HAP-1 (cell line): Measurements from ENCODE around the gene SCN9A.
"Not testable (repeated sequence)": the region's sequence is repeated elsewhere in the genome, so short reads cannot be mapped to it uniquely, and the experiment has no call there.

ENCODE experiments used
- DNase-seq, 2 experiments: peaks; one replicate each; pipeline ENCODE4 v3.0.0-alpha.2; 2016 to 2020; ENCODE audit warnings: low spot score in 2 of 2
- H3K27me3 ChIP-seq: fragments of 250-450 bp; sonication (Bioruptor Pico); 2 replicates; pipeline ENCODE4 v1.5.1; 2020; ENCODE audit warnings: low read depth, mild to moderate bottlenecking, moderate library complexity
- H3K36me3 ChIP-seq: fragments of 250-450 bp; sonication (Bioruptor Pico); replicated peaks from 2 replicates; pipeline ENCODE4 v1.5.1; 2020; ENCODE audit warnings: mild to moderate bottlenecking
- H3K4me1 ChIP-seq: fragments of 250-450 bp; sonication (Bioruptor Pico); 2 replicates; pipeline ENCODE4 v1.5.1; 2020; ENCODE audit warnings: mild to moderate bottlenecking
- H3K4me3 ChIP-seq: fragments of 250-450 bp; sonication (Bioruptor Pico); 2 replicates; pipeline ENCODE4 v1.5.1; 2020; ENCODE audit warnings: mild to moderate bottlenecking, moderate library complexity
- H3K9me3 ChIP-seq: fragments of 250-450 bp; sonication (Bioruptor Pico); 2 replicates; pipeline ENCODE4 v1.5.1; 2020; ENCODE audit warnings: mild to moderate bottlenecking, moderate library complexity
- in situ Hi-C: fragments of 300-500 bp; cut with MboI; formaldehyde crosslinking; loops from 3 replicates; pipeline ENCODE4 v1.14.3; 2020; ENCODE audit warnings: low sequenced_read_pairs, inconsistent platforms, mixed read lengths

Gene SCN9A

DNA sequence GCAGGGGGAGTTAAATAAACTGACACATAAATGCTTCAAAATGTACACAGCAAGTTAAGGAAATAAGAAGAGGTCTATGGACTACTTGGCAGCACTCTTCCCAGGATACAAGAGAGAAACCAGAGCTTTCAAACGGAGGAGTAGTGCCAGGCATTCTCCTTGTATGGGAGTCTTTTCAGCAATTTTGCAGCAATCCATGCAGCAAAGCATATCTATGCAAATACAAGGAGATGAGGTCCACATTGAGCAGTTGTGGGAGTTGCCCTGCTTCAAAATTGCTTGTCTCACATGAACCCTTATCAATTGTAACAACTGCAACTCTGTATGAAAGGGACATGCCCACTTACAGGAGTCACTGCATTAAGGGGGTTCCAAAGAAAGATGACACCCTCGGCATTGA, 37.8 kb downstream of the SCN9A start:
- in situ Hi-C loops: no loop called here

DNA sequence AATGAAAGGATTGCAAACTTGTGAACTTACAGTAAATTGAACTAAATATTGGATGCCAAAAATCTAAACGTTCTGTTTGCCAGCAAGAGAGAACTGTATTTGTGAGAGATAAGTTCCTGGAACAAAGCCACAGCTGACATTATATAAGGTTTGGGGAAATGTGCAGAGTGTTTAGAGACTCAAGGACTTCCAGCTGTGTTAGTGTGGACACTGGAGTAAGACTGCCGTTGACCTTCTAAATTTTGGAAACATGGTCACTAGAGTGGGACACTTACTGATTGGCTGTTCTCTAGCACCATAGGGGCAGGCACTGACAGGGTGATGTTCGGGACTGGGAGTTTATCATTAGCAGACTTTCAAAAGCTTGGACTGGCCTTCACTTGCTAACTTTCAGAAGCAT, 40.5 kb downstream of the SCN9A start:
- H3K27me3 ChIP-seq: no peaks in the 10 kb centered on the region
- no peak for DNase-seq
- H3K36me3 ChIP-seq: no peaks in the 10 kb centered on the region
- peaks cover 10% of the 10 kb centered on the region for H3K4me1 ChIP-seq
- H3K4me3 ChIP-seq: no peak overlapping the region
- no peaks in the 10 kb centered on the region for H3K9me3 ChIP-seq
- in situ Hi-C loops: no loop called here

More for the DNA sequence above, 37.8 kb downstream of the SCN9A start:
- H3K4me1 ChIP-seq: peaks cover 10% of the 10 kb centered on the region
- DNase-seq: no peak
- no peaks in the 10 kb centered on the region for H3K27me3 ChIP-seq
- H3K9me3 ChIP-seq: no peaks in the 10 kb centered on the region
- H3K4me3 ChIP-seq: no peak overlapping the region
- H3K36me3 ChIP-seq: no peaks in the 10 kb centered on the region

DNA sequence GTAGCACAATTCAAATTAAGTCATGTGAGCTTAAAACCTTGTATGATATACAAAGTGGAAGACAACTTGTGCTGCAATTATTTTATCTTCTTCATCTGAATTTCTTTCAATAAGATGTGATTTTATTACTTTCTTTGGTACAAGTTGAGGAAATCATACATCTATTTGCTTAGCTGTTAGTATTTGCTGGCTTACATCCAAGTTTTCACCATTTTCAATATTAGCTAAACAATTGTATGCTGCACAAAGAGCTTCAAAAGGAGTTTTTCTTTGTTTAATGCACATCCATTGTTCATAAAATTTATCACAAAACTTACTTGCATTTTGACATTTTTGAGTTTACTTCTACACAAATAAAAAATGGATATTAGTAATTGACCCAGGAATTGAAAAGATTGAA, 40.9 kb downstream of the SCN9A start:
- in situ Hi-C loops: no loop called here
- Histone ChIP-seq H3K27me3 (no peaks in the 10 kb centered on the region), H3K36me3 (no peaks in the 10 kb centered on the region), H3K9me3 (no peaks in the 10 kb centered on the region), H3K4me3 (no peak overlapping the region), H3K4me1 (peaks cover 10% of the 10 kb centered on the region)
- no peak for DNase-seq

DNA sequence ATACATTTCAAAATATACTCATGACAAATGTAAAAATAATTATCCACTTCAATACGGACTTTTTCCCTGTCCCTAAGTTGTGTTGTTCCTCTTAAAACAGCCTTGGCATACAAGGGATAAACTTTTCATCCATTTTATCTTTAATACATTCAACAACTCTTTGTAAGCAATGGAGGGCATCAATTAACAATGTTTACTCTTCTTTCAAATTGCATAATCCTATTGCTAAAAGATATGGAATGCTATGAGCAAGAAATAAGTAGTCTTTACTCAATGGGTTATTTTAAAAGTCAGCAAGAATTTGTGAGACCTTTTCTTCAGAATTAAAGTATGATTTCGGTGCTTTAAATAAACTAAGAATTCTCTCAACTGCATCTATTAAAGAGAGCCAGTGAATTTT, 41.9 kb downstream of the SCN9A start:
- peak in 1 of 2 experiments; percentile 5 for DNase-seq
- Histone ChIP-seq H3K9me3 (no peaks in the 10 kb centered on the region), H3K27me3 (no peaks in the 10 kb centered on the region), H3K4me1 (peaks cover 10% of the 10 kb centered on the region), H3K36me3 (no peaks in the 10 kb centered on the region), H3K4me3 (no peak overlapping the region)
- in situ Hi-C loops: no loop called here

DNA sequence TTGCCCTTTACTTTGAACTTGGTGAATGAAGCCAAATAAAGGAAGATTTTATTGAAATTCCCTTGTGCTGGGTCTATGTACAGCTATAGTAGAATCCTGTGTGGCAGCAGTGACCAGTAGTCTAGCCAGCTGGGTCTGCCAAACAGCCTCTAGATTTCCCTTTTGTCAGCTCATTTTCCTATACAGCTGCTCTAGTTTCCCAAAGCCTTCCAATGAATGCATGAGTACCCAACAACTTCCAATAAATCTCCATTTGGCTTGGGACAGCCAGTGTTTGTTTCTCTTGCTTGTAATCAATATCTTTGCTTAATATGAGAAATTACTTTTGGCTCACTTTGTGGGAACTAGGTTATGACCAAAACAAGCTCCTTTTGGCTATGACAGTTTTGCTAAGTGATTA, 43.6 kb downstream of the SCN9A start:
- Histone ChIP-seq H3K4me1 (peaks cover 10% of the 10 kb centered on the region), H3K9me3 (no peaks in the 10 kb centered on the region), H3K36me3 (no peaks in the 10 kb centered on the region), H3K27me3 (no peaks in the 10 kb centered on the region), H3K4me3 (no peak overlapping the region)
- no peak for DNase-seq
- in situ Hi-C loops: no loop called here

DNA sequence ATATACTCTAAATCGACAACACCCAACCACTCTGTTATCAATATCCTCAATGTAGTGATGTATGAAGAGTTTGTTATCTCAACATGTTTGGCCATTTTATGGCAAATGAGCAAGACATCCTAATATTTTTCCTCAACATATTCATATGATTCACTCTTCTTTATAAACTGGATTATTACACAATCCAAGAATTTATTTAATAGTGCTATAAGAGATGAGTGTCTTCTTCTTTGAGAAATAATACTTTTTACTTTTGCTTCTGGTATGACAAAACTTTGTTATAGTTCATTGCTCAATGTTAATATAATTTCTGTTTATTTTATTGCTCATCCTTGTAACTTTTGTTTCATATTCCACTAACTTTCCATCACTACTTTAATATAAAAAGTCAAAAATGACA, 44.3 kb downstream of the SCN9A start:
- Histone ChIP-seq H3K4me1 (peaks cover 10% of the 10 kb centered on the region), H3K27me3 (no peaks in the 10 kb centered on the region), H3K36me3 (no peaks in the 10 kb centered on the region), H3K4me3 (no peak overlapping the region), H3K9me3 (no peaks in the 10 kb centered on the region)
- DNase-seq: no peak
- in situ Hi-C loops: no loop called here

DNA sequence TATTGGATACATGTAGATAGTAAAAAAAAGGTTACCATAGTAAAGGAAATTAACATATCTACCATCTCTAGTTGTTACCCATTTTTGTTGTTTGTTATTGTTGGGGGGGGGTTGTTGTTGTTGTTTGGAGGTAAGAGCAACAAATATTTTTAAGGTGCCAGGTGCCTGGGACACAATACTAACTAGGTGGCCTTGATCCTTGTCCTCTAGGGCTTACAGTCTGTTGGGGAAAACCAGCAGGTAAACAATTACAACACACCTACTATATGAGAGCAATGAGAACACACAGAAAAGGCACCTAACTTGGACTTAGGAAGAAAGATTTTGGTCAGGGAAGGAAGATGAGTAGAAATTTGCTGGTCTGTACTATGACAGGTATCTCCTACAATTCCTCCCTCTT, 46.3 kb downstream of the SCN9A start:
- no peak for DNase-seq
- in situ Hi-C loops: no loop called here

DNA sequence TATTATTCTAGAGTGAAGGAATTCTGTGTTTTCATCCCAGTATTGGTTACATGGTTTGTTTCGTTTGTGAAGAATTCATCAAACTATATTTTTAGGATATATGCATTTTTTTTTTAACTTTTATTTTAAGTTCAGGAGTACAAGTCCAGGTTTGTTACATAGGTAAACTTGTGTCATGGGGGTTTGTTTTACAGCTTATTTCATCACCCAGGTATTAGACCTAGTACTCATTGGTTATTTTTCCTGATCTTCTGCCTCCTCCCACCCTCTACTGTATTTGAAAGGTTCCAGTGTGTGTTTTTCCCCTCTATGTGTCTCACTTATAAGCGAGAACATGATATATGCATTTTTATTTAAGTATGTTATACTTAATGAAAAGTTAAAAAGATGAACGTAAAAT, 47.6 kb downstream of the SCN9A start:
- Histone ChIP-seq H3K4me3 (no peak overlapping the region), H3K36me3 (no peaks in the 10 kb centered on the region), H3K9me3 (no peaks in the 10 kb centered on the region), H3K27me3 (no peaks in the 10 kb centered on the region), H3K4me1 (no peaks in the 10 kb centered on the region)
- in situ Hi-C loops: no loop called here
- no peak for DNase-seq

More for the DNA sequence above, 46.3 kb downstream of the SCN9A start:
- H3K36me3 ChIP-seq: no peaks in the 10 kb centered on the region
- no peak overlapping the region for H3K4me3 ChIP-seq
- no peaks in the 10 kb centered on the region for H3K9me3 ChIP-seq
- H3K4me1 ChIP-seq: peaks cover 10% of the 10 kb centered on the region
- no peaks in the 10 kb centered on the region for H3K27me3 ChIP-seq

DNA sequence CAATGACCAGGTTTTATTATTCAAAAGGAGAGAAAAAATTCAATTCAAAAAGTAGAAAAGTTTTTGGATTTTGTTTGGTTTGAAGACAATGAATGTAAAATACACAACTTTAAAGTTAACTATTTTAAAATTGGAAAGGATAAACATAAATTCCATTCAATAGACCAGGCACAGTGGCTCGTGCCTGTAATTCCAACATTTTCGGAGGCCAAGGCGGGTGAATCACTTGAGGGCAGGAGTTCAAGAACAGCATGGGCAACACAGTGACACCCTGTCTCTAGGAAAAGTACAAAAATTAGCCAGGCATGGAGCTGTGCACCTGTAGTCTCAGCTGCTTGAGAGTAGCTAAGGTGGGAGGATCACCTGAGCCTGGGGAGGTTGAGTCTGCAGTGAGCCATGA, 54.7 kb downstream of the SCN9A start:
- H3K9me3 ChIP-seq: no peaks in the 10 kb centered on the region
- no peaks in the 10 kb centered on the region for H3K27me3 ChIP-seq
- in situ Hi-C loops: no loop called here
- no peak overlapping the region for H3K4me3 ChIP-seq
- H3K36me3 ChIP-seq: no peaks in the 10 kb centered on the region
- no peak for DNase-seq
- no peaks in the 10 kb centered on the region for H3K4me1 ChIP-seq

DNA sequence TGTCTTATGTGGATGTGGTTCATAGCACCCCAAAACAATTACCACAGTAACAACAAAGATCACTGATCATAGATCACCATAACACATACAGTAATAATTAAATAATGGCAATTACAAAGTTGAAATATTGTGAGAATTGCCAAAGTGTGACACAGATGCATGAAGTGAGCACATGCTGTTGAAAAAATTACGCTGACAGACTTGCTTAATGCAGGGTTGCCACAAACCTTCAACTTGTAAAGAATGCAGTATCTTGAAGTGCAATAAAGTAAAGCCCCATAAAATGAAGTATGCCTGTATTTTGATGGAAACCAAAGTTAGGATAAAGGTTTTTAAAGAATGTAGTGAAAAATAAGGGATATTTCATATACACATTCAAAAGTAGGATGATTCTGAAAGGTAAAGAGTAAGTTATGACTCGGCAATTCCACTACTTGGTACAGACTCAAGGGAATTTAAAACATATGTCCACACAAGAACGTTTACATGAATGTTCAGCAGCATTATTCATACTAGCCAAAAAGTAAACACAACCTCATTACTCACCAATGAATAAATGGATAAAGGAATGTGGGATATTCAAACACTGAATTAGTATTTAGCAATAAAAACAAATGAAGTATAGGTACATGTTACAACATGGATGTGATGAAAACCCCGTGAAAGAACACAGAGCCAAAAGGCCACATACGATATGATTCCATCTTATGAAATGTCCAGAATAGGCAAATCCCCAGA, 61.6 kb downstream of the SCN9A start:
- no peaks in the 10 kb centered on the region for H3K4me1 ChIP-seq
- in situ Hi-C loops: no loop called here
- no peaks in the 10 kb centered on the region for H3K9me3 ChIP-seq
- H3K4me3 ChIP-seq: no peak overlapping the region
- no peaks in the 10 kb centered on the region for H3K27me3 ChIP-seq
- DNase-seq: no peak
- no peaks in the 10 kb centered on the region for H3K36me3 ChIP-seq

DNA sequence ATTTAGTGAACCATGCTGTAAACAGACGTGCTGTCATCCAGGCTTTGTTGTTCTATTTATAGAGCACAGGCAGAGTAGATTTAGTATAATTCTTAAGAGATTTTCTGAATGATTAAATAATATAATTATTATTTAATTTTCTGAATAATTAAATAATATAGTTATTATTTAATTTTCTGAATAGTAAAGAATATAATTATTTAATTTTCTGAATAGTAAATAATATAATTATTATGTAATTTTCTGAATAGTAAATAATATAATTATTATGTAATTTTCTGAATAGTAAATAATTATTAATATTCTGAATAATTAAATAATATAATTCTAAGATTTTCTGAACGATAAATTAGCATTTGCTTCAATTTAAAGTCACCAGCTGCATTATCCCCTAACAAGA, 62.9 kb downstream of the SCN9A start:
- DNase-seq, H3K4me3 ChIP-seq, H3K4me1 ChIP-seq, H3K27me3 ChIP-seq, H3K9me3 ChIP-seq, H3K36me3 ChIP-seq, in situ Hi-C loops: not testable (repeated sequence)

DNA sequence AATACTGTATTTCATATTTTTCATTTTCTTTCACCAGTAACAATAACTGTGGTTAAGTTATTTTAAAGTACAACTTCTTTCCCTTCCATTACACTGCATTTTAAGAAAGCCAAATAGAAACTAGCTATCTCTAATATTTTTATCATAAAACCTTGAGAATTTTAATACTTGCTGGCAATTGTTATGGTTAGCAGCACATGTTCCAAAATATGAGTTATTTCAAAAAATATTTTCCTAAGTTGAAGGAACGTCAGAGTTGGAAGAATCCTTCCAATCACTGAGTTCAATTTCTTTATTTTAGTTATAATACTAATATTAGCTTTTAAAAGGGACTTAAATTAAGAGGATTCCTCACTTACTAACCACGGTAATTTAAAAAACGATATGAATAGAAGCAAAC, 68.4 kb downstream of the SCN9A start:
- H3K4me1 ChIP-seq: no peaks in the 10 kb centered on the region
- no peak overlapping the region for H3K4me3 ChIP-seq
- in situ Hi-C loops: no loop called here

DNA sequence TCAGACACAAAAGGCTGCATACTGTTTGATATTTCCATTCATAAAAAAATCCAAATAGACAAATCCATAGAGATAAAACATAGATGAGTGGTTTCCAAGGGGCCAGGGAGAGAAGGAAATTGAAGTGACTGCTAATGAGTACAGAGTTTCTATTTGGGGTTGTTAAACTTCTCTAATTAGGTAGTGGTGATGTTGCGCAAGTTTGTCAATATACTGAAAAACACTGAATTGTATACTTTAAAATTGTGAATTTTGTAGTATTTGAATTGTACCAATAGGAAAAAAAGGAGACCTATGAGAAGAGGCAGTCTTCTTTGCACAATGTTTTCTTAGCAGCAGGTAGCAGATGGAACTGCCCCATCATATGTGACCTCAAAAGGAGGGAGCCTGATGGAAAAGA, 71.1 kb downstream of the SCN9A start:
- in situ Hi-C loops: no loop called here
- H3K4me1 ChIP-seq: no peaks in the 10 kb centered on the region
- no peak overlapping the region for H3K4me3 ChIP-seq
- no peak for DNase-seq
- H3K9me3 ChIP-seq: no peaks in the 10 kb centered on the region
- H3K36me3 ChIP-seq: no peaks in the 10 kb centered on the region
- H3K27me3 ChIP-seq: no peaks in the 10 kb centered on the region

More for the DNA sequence above, 68.4 kb downstream of the SCN9A start:
- no peaks in the 10 kb centered on the region for H3K27me3 ChIP-seq
- H3K36me3 ChIP-seq: no peaks in the 10 kb centered on the region
- no peak for DNase-seq
- H3K9me3 ChIP-seq: no peaks in the 10 kb centered on the region

DNA sequence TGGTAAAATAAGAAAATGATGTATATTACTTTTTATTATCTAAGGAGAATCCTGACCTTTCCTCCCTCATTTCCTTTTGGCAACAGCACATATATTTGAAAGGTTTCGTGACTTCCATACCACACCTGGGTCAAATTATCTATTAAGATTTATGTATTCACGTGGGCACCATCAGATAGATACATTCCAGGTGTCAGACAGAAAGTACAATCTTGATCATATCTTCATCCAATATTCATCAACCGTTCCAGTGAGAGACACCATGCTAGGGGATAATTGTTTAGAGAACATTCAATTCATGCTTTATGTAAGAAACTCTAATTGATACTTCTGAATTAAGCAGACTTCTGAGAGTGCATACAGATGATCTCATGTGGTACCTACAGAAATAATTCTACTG, 73.7 kb downstream of the SCN9A start:
- H3K36me3 ChIP-seq: no peaks in the 10 kb centered on the region
- in situ Hi-C loops: no loop called here
- no peak for DNase-seq
- no peak overlapping the region for H3K4me3 ChIP-seq
- no peaks in the 10 kb centered on the region for H3K9me3 ChIP-seq
- H3K27me3 ChIP-seq: no peaks in the 10 kb centered on the region
- no peaks in the 10 kb centered on the region for H3K4me1 ChIP-seq

DNA sequence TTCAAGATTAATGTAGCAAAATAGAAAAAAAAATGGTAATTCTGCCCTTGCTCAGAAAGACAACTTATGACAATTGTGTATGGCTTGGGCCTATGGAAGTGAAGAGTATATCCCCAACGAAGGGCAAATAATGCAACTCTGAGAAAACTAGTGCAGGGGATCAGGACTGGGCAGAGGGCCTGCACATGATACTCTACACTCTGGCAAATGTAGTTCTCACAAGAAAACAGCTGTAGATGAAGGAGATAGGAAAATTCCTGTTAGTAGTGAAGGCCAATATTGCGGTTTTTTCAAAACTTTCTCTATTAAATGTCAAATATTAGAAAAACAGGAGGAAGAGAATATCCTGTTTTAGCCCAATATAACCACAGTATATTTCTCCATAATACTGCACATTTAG, 77.8 kb downstream of the SCN9A start:
- Histone ChIP-seq H3K9me3 (no peaks in the 10 kb centered on the region), H3K4me1 (no peaks in the 10 kb centered on the region), H3K36me3 (no peaks in the 10 kb centered on the region), H3K4me3 (no peak overlapping the region), H3K27me3 (no peaks in the 10 kb centered on the region)
- in situ Hi-C loops: no loop called here
- DNase-seq: no peak
